Stimulated activated CD8-positive, alpha-beta memory T cell treated with anti-CD3 and anti-CD28 coated beads, Interleukin-15, amount 100 ng/mL, for 24 hours (primary cell): ENCODE measurements around the gene ACTL6A.
A peak's percentile ranks its signal among the peaks of the same experiment; 100 is the strongest.
"Not testable (repeated sequence)": the region's sequence is repeated elsewhere in the genome, so short reads cannot be mapped to it uniquely, and the experiment has no call there.

Experiments
- DNase-seq: peaks from one replicate; pipeline ENCODE4 v3.0.0-alpha.2; 2020; ENCODE audit warnings: low read depth

Gene ACTL6A

DNA sequence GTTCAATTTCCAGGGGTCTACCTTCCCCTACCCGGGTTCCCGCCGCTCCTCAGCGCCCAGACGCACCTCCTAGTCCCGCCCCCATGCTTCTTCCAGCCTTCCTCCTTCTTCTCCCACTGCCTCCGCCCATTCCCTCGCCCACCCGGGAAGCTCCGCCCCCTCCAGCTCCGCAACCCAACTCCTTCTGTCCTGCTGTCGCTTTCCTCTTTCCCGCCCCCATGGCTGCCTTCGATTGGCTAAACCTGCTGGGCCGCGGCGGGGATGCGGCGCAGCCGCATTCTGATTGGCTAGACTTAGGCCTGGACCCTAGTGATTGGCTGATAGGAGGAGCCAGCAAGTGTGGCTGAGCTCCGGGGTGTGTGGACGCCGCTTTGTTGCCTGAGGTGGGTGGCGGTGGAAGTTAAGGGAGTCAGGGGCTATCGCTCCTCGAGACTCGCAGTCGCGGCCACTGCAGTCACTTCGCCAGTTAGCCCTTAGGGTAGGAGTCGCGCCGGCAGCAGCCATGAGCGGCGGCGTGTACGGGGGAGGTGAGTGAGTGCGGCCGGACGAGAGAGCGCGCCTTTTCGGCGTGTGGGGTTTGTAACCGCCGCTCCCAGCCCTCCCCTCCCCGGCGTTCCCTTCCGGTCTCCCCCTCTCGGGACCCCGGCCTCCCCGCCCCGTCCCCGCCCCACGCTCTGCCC is at the start of gene ACTL6A:
Gene ACTL6A, plus strand, starts transcription at position 336 of the 680 bp plus-strand sequence. Its CDS starts 167 bp downstream, at position 503.
- DNase-seq, result peak; percentile 90

DNA sequence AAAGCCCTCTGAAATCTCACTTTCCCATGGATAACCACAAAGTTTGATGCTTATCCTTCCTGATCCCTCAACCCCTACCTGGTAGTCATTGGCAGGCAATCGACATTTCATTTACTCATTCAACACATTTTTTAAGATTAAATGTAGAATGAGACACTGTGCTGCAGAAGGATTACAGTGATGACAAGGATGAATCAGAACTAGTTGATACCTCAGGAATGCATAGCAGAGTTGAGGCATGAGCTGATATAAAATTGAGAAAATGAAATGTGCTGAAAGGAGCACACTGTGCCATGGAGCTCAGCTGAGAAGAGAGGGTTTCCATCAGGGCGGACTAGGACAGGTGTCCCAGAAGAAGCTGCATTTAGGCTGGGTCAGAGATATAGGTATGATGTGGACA is 48.9 kb upstream of the ACTL6A start:
- DNase-seq, result no peak

DNA sequence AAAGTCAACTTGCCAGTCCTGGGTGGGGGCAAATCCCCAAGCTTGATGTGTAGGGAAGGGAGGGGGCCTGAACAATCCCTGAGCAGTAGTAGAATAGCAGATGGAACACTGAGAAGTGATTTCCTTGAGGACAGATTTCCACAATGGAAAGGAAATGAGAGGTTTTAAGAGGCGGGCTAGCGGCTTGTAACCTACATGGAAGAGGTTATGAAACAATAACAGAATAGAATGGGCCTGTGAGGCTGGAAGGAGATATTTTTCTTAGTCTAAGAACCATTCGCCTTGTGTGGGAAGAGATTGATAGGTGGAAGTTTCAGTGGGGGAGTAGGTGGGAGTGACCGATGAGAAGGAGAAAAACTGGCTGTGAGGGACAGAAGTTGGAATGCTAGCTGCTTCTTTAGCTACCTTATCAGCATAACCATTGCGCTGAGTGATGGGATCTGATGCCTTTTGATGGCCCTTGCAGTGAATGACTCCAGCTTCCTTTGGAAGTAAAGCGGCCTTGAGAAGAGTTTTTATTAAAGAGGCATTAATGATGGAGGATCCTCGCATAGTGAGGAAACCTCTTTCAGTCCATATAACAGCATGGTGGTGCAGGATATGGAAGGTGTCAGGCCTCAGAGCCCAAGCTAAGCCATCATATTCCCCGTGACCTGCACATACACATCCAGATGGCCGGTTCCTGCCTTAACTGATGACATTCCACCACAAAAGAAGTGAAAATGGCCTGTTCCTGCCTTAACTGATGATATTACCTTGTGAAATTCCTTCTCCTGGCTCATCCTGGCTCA is 46.1 kb upstream of the ACTL6A start:
- DNase-seq, result not testable (repeated sequence)

DNA sequence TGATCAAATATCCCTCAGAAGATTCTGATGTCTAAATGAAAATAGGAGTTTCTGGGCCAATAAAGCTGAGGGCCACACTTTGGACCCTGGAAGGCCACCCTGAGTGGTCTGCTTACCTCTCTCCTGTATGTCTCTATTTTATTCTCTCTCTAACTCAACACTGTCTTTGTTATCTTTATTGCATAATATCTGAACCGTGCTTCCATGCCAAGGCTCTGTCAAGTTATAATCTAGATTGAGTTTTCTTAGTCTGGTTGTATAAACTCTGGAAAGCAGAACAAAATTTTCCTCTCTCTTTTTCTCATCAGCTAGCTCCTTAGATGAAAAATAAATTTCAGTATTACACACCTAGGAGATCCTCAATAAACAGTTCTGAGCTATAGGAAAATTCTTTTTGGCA is 36.2 kb upstream of the ACTL6A start:
- no peak for DNase-seq

DNA sequence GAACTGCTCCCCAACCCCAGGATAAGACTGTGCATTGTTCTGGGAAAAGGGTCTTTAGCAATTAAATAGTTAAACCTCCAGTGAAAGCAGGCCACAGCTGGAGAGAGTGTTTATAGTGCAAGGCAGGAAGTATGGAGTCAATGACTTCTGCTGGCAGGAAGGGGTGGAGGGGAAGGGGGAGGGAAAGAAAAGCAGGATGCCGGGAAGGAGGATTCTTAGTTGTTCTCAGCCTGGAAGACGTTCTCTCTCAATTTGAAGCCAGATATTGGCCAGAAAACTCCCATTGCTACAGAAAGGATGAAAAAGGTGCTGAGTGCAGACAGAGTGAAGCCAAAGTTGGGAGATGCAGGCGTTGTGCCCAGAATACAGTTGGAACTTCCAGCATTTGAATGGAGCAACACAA is 35.7 kb upstream of the ACTL6A start:
- DNase-seq, result no peak

DNA sequence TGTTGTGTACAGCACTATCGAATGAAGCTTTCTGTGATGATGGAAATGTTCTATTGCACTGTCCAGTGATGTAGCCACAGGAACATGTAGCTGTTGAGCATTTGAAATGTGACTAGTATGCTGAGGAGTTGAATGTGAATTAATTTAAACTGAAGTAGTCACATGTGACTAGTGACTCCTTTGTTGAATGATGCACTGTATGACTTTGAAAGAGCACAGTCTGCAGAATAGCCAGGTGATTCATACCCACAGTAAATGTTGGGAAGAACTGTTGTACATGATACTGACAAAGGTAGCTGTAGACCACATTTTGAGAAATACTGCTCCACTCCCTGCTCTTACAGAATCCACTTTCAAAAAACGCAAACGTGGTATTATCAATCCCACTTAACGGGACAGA is 34.0 kb upstream of the ACTL6A start:
- DNase-seq, result no peak

DNA sequence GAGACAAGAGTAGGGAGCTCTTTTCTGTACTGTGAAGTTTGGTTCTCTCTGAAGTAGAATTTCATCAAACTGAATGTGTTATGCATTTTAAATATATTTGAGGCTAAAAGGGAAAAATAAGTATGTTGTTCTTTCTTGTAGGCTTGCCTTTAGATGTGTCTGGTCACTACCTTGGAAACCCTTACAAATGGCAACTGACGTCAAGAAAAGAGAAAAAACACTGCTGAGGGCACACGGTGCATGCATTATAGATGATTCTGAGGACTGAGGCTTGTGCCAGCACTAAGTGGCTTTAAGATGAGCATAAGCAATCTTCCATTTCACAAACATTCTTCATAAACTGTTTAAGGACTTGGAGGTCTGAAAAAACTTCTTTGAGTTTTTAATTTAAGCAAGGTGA is 31.1 kb upstream of the ACTL6A start:
- no peak for DNase-seq

DNA sequence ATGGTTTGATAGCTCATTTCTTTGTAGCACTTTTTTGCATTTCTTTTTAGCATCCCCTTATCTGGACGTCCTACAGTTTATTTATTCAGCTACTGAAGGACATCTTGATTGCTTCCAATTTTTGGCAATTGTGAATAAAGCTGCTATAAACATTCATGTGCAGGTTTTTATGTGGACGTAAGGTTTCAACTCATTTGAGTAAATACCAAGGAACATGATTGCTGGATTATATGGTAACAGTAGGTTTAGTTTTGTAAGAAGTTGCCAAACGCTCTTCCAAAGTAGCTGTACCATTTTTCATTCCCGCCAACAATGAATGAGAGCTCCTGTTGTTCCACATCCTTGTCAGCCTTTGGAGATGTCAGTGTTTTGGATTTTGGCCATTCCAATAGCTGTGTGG is 29.5 kb upstream of the ACTL6A start:
- no peak for DNase-seq

DNA sequence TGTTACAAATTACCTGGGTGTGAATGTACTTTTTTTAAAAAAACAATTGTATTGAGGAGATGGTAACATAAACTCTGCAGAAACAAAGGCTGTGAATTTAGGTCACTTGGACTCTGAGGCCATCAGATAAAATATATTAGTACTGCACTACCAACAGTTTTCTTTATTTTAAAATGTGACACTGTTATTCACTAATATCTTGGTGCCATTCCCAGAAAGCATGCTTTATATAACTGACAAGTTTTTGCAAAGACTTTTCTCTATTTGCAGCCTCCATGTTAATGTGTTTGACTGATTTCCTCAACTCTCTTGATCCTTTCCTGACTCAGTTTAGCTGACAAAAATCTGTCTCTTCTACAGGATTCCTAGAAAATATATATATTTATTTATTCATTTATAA is 26.5 kb upstream of the ACTL6A start:
- DNase-seq, result no peak

DNA sequence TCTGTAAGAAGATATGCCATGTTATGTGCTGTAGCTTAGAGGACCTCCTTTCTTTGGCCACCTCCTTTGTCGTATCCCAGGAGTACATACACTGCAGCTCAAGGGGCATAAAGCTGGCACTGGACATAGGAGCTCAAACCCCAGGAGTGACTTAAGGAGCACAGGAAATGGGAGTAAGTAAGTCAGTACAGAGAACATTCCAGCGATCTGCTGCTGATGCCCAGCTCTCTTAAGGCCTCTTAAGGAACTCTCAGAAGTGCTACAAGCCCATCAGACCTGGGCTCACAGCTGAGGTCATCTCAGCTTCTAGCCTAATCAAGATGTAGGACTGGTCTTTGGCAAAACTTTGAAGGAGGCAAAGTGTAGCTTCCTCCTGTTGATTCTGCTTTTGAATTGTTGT is 21.6 kb upstream of the ACTL6A start:
- no peak for DNase-seq

DNA sequence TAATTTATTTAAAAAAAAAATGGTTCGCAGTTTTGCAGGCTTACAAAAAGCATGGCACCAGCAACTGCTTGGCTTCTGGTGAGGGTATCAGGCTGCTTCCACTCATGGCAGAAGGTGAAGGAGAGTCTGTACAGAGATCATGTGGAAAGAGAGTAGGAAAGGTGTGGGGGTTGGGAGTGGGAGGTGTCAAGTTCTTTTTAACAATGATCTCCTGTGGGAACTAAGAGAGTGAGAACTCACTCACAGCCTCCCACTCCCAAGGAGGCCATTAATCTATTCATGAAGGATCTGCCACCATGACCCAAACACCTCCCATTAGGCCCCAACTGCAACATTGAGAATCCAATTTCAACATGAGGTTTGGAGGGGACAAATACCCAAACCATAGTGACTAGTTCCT is 21.1 kb upstream of the ACTL6A start:
- DNase-seq, result no peak

DNA sequence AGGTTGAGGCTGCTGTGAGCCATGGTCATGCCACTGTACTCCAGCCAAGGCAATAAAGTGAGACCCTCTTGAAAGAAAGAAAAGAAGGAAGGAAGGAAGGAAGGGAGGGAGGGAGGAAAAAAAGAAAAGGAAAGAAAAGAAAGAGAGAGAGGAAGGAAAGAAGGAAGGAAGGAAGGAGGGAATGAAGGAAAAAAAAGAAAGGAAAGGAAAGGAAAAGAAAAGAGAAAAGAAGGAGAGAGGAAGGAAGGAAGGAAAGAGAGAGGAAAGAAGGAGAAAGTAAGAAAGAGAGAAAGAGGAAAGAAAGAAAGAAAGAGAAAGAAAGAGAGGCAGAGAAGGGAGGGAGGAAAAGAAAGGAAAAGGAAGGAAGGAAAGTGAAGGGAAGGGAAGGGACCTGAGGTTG is 20.4 kb upstream of the ACTL6A start:
- DNase-seq, result no peak

DNA sequence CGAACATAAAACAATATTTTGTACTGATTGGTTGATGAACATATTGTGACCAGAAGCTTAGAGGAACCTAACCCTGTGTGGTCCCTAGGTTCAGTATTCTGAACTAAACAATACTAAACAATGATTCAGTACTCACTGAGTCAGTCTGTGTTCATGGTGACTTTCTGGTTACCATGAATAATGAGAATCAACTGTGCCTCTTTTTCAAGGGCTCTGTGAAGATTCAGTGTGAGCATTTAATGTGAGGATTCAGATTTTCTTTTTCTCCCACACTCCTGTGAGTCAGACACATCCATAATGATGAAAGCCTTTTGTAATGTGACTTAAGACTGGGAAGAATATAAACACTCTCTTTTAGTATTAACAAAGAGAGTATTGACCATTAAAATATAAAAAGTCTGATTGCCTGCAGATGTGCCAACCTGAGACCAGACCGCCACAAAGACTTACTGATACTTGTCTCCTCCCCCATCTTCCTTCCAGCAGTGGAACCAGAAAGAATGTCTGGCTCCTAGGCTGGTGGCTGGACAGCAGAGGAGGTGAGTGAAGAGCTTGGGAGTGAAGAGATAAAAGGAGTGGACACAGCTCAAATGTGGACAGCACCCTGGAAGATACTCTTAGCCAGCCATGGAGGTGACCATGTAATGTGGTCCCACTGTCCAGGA is 17.6 kb upstream of the ACTL6A start:
- no peak for DNase-seq

DNA sequence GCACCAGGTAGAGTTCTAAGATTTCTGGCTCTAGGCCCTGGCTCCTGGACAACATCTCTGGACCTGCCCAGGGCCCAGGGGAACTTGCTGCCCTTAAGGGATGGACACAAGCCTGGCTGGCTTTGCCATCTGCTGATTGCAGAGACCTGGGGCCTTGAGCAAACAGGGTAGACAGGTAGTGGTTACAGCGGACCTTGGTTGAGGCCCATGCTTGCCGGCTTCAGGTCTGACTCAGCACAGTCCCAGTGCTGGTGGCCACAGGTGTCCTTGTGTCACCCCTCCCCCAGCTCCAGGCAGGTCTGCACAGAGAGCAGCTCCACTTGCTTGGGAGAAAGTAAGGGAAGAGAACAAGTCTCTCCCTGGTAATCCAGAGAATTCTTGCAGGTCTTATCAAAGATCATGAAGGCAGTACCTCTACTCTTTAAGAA is 15.9 kb upstream of the ACTL6A start:
- no peak for DNase-seq

DNA sequence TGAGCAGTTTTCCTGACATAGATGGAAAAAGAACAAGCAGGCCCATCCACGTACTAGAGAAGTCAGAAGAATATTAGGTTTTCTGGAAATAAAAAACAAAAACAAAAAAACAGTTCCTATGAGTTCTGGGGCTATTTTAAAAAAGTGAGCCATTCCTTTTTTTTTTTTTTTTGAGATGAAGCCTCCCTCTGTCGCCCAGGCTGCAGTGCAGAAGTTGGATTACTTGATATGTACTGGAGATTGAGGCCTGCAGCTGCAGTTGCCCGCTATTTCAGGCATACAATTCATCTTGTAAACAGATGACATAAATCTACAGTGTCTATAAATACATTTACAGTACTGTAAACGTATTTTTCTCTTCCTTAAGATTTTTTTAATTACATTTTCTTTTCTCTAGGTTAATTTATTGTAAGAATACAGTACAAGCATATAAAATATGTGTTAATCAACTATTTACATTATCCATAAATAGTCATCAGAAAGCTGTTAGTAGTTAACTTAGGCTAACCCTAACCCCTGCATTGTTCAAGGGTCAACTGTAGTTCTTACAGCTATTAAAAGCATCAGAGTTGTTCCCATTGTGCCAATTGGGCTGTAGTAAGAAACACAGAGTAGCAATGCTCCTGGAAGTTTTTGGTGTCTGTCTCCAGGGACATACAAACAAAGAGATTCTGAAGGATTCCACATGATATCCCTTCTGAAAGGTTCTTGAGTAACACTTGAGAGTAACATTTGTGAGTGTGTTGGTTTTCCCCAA is 11.2 kb upstream of the ACTL6A start:
- no peak for DNase-seq

DNA sequence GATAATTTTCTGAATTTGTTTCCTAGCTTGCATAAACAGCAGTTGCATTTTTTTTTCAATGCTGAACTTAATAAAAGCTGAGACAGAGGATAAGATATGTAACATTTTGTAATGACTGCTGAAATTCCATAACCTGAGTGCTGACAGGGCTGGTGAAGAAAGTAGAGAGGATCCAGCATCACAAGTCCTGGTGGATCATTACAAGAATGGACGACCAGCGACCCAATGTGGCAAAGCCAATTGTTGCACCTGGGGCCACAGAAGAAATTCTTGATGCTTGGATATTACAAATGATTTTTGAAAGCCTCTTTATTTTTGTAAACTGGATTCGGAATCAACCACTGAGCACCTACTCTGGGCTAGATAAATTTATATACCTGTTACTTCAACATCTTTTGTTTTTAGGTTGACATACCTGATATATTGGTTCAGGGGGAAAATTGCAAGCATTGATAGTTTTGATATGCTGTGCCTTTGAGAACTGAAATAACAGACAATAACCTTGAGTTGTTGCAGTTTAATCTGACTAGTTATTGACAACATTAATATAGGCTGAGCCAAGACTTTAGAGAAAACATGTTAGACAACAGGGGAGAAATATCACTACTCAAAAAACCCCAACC is 3.9 kb upstream of the ACTL6A start:
- DNase-seq, result no peak

DNA sequence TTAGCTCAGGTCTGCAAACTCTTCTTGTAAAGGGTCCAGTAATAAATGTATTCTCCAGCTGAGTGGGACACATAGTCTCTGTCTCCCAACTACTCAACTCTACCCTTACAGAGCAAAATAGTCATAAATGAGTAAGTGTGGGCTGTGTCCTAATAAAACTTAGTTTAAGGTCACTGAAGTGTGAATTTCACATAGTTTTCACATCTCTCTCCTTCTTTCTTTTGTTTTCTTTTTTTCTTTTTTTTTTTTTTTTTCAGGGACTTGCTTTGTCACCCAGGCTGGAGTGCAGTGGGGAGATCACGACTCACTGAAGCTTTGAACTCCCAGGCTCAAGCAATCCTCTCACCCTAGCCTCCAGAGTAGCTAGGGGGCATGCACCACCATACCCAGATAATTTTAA is 1.9 kb upstream of the ACTL6A start:
- no peak for DNase-seq

DNA sequence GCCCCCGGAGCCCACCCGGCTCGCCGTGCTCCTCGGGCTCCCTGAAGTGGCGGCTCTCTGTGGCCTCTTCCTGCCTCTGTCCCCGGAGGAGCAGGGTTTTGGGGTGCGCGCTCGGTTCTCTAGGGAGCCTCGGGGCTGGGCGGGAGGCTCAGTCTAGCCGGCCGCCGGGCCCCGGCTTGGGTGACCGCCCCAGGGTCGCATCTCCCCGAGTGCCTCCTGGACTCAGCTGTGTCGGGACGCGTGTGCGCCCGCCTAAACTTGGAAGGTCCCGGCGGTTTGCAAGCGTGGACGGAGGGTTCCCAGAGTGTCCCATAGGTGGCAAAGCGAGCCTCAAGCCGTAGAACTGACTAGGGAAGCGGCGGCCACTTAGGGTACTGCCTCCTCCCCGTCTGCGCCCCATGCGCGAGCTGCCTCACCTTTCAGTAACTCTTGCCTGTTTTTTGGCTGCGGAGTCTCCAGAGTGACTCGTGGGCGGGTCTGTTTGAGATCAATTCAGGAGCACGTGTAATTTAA is 601 bp downstream of the ACTL6A start:
- peak; percentile 24 for DNase-seq

DNA sequence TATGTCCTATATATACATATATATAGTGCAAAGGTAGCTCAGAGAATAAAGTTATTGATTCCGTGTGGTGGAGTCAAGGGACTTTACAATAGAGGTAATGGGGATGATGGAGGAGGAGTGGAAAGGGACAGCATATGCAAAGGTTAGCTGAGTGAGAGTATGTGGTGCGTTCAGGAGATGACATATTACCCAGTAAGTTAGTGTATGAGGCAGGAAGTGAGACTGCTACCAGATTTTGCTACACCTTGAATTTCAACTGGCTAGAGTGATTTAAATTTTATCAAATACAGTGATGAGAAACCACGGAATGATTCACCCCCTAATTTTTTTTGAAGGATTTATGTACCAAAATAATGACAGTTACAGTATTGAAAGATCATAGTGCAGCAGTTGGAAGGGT is 2.8 kb downstream of the ACTL6A start:
- DNase-seq, result no peak

DNA sequence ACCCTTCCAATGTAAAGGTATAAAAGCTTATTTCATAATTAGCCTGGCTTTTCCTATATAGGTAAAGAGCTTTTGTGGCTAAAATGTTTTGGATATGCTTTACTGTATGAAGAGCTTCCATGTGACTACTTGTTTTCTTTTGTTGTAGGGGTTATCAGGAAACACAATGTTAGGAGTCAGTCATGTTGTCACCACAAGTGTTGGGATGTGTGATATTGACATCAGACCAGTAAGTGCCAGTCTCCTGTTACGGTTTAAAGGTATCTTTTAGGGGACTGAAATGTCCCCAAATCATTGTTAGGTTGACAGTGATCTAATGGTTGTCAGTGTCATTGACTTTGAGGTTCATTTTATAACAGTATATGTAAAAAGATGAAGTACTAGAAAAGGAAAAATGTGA is 18.3 kb downstream of the ACTL6A start:
- no peak for DNase-seq

DNA sequence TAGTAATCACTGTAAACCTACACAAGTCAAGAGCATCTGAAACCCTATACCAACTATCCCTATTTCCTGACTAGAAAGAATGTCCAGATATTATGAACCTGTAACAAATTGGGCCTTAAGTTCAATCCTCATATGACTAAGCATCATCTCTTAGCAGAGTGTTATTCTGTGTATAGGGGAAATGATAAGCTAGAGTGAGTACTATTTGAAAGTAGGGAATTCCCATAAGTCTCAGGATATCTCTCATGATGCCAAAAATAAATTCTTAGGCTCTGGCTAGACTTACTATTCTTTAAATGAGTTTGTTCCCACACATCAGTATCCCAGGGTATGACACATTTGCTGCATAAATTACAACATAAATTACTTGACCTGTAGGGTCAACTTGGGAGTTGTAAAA is 26.4 kb downstream of the ACTL6A start:
- DNase-seq, result no peak

DNA sequence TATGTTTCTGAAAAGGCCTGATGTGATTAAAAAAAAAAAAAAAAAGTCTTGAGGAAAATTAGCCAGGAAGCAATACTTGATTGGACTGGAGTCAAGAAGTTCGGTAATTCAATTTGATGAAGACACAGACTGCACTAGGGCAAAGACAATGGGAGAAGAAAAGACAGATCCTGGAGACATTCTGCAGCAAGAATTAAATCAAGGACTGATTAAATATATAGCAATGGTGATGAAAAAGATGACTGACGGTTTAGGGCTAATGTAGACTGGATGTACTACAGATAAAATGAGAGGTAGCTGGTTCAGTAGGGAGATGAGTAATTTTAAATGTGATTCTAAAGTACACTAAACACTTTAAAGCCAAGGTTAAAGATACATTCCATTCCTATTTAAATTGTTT is 27.9 kb downstream of the ACTL6A start:
- no peak for DNase-seq
